DND-41 (cell line): ENCODE results near the gene RNF114.

ENCODE experiments used
- ATAC-seq: fragments of 200-7000 bp; cut with Tn5 transposase; 3 replicates; pipeline ENCODE4 v1.9.1; 2021; ENCODE audit warnings: low read depth; ENCODE audit not compliant: insufficient read depth
- DNase-seq: peaks from one replicate; pipeline ENCODE4 v3.0.0-alpha.2; 2020
- H2AFZ ChIP-seq: 2 replicates; pipeline ENCODE4 v1.6.0; 2012; ENCODE audit warnings: low read depth, low read length
- H3K27ac ChIP-seq: 2 replicates; pipeline ENCODE4 v1.5.1; 2012; ENCODE audit warnings: low read length, inconsistent platforms
- H3K27me3 ChIP-seq: fragments of 200-600 bp; sonication (generic); 2 replicates; pipeline ENCODE4 v1.6.0; 2012; ENCODE audit warnings: low read length, mild to moderate bottlenecking, inconsistent platforms; ENCODE audit not compliant: insufficient read depth, poor library complexity
- H3K36me3 ChIP-seq: 2 replicates; pipeline ENCODE4 v1.5.1; 2012; ENCODE audit warnings: low read length, inconsistent platforms; ENCODE audit not compliant: insufficient read depth
- H3K4me1 ChIP-seq: 2 replicates; pipeline ENCODE4 v1.5.1; 2012; ENCODE audit warnings: mild to moderate bottlenecking, low read length; ENCODE audit not compliant: insufficient read depth
- H3K4me2 ChIP-seq: 2 replicates; pipeline ENCODE4 v1.6.0; 2012; ENCODE audit warnings: mild to moderate bottlenecking, moderate library complexity, low read length, inconsistent platforms; ENCODE audit not compliant: insufficient read depth
- H3K4me3 ChIP-seq, 2 experiments: fragments of 200-600 bp in 1 of 2; shearing (Covaris generic) in 1 of 2; 2 replicates each; pipeline ENCODE4 v1.5.1; 2012 to 2016; ENCODE audit warnings: inconsistent platforms in 2 of 2, low read length in 2 of 2, mild to moderate bottlenecking in 2 of 2, low read depth in 1 of 2, moderate library complexity in 1 of 2
- H3K79me2 ChIP-seq: 2 replicates; pipeline ENCODE4 v1.6.0; 2012; ENCODE audit warnings: low read length, inconsistent platforms; ENCODE audit not compliant: insufficient read depth
- H3K9ac ChIP-seq: 2 replicates; pipeline ENCODE4 v1.6.0; 2012; ENCODE audit warnings: low read depth, mild to moderate bottlenecking, inconsistent platforms, low read length, moderate library complexity
- H3K9me3 ChIP-seq: 2 replicates; pipeline ENCODE4 v1.5.1; 2012; ENCODE audit warnings: low read length, moderate library complexity, mild to moderate bottlenecking, inconsistent platforms; ENCODE audit not compliant: insufficient read depth, severe bottlenecking
- H4K20me1 ChIP-seq: 2 replicates; pipeline ENCODE4 v1.6.0; 2012; ENCODE audit warnings: low read length; ENCODE audit not compliant: insufficient read depth
- CTCF ChIP-seq: IDR thresholded peaks from 2 replicates; pipeline ENCODE4 v1.5.1; 2012; ENCODE audit warnings: borderline replicate concordance, low read length, moderate library complexity, mild to moderate bottlenecking; ENCODE audit not compliant: poor library complexity, severe bottlenecking; ENCODE audit errors: extremely low read depth
- EZH2 ChIP-seq: IDR thresholded peaks from 3 replicates; pipeline ENCODE4 v1.6.1; 2012; ENCODE audit warnings: borderline replicate concordance, low read depth, mild to moderate bottlenecking, moderate library complexity, low read length, inconsistent platforms; ENCODE audit not compliant: severe bottlenecking

The RNF114 gene

GRCh38 chr20:49904440-49905214 is 31.6 kb upstream of the RNF114 start:
- peaks cover 2% of the 10 kb centered on the region; the same call in 1 of the 2 replicates for H3K79me2 ChIP-seq
- no peaks in the 10 kb centered on the region for H3K4me1 ChIP-seq
- no peak overlapping the region for H3K9ac ChIP-seq
- peaks cover 19% of the 10 kb centered on the region for H4K20me1 ChIP-seq
- no peak for TF ChIP-seq CTCF
- no peak for TF ChIP-seq EZH2
- no peak overlapping the region for H3K27ac ChIP-seq
- no peak overlapping the region for H3K4me3 ChIP-seq
- no peak overlapping the region for H3K4me2 ChIP-seq
- no peak overlapping the region for H2AFZ ChIP-seq
- ATAC-seq (no peak), DNase-seq (no peak)
- H3K9me3 ChIP-seq, result no peaks in the 10 kb centered on the region
- peaks cover 52% of the 10 kb centered on the region for H3K36me3 ChIP-seq
- no peaks in the 10 kb centered on the region for H3K27me3 ChIP-seq

GRCh38 chr20:49905415-49906091 is 30.6 kb upstream of the RNF114 start:
- Histone ChIP-seq H3K4me2 (no peak overlapping the region), H3K27me3 (no peaks in the 10 kb centered on the region), H3K36me3 (peaks cover 55% of the 10 kb centered on the region), H4K20me1 (peaks cover 27% of the 10 kb centered on the region), H3K27ac (no peak overlapping the region), H3K9me3 (no peaks in the 10 kb centered on the region), H3K9ac (no peak overlapping the region), H3K4me3 (no peak overlapping the region), H3K79me2 (peaks cover 10% of the 10 kb centered on the region), H2AFZ (no peak overlapping the region), H3K4me1 (no peaks in the 10 kb centered on the region)
- ATAC-seq (no peak), DNase-seq (no peak)
- TF ChIP-seq CTCF (no peak), EZH2 (no peak)

- H3K79me2 ChIP-seq, result peaks cover 16% of the 10 kb centered on the region
- H3K27ac ChIP-seq, result no peak overlapping the region
- H4K20me1 ChIP-seq, result peaks cover 33% of the 10 kb centered on the region
- no peak overlapping the region for H3K4me3 ChIP-seq
- no peak overlapping the region for H2AFZ ChIP-seq
- no peaks in the 10 kb centered on the region for H3K4me1 ChIP-seq
- TF ChIP-seq CTCF, result no peak
- TF ChIP-seq EZH2, result no peak
- no peak for ATAC-seq
- H3K9me3 ChIP-seq, result no peaks in the 10 kb centered on the region
- no peaks in the 10 kb centered on the region for H3K27me3 ChIP-seq
- H3K36me3 ChIP-seq, result peaks cover 56% of the 10 kb centered on the region
- no peak for DNase-seq
- H3K4me2 ChIP-seq, result no peak overlapping the region
- H3K9ac ChIP-seq, result no peak overlapping the region
Observed at GRCh38 chr20:49906101-49906604, 30.0 kb upstream of the RNF114 start.
